ENCODE data around the gene WDR46. TPM values are rescaled to one million over a fixed set of nuclear protein-coding genes. Genes with fewer than 3 reads are reported as not detected.
A peak's percentile ranks its signal among the peaks of the same experiment; 100 is the strongest.
"Not testable (repeated sequence)": the region's sequence is repeated elsewhere in the genome, so short reads cannot be mapped to it uniquely, and the experiment has no call there.

The WDR46 gene
- polyA plus RNA-seq, 3 donors, result 33.3 to 41.0 (median 37.3) TPM

DNA sequence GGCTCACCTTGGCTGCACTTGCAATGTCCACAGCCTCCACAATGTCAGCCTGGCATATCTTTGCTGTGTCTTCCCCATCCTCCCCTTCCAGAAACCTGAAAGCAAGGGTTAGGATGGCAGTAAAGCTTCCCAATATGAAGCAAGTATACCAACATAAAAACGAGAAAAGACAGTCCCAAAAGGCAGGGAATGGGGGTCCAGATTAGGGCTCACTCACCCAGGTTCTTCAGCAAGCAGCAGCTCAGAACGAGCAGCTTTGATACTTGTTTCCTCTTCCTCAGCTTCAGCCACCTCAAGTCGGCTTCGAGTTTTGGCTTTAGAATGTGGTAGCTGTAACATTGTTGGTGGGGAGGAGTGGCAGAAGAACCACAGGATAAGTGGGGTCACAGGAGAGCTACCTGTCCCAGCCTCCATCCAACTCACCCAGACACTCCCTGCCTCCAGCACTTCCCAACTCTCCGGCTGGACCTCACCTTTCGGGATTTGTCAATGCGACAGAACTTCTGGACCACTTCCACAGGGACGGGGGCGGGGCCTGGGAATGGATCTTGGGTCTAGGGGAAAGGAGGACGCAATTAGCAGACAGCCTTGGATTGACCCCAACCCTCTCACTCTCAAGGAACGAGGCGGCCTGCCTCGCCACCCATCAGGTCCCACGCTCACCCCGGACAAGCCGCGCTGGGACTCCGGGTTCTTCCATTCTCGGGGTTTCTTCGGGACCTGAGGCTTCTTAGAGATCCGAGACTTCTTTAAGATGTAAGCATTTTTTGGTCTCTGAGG is 708 bp downstream of the WDR46 start:
- TF ChIP-seq CTCF (IDR thresholded peaks at IDR 0.05), result no peak
- Histone ChIP-seq H3K36me3 (replicated peaks in 1 of 2; ENCODE audit: control insufficient read depth in 1 of 2, insufficient read depth in 2 of 2, low read length in 2 of 2) (peaks cover 39 to 70% of the 10 kb centered on the region in 2 donors), H3K9me3 (replicated peaks in 1 of 2; ENCODE audit: control insufficient read depth in 1 of 2, insufficient read depth in 1 of 2, low read length in 2 of 2) (no peaks in the 10 kb centered on the region), H3K4me3 (replicated peaks in 1 of 3; ENCODE audit: low read depth in 2 of 3, low read length in 3 of 3) (peak overlapping the region; percentile 81 to 99 (median 82)), H3K4me1 (ENCODE audit: control insufficient read depth in 1 of 2, insufficient read depth in 2 of 2, low read length in 2 of 2) (peaks cover 19 to 23% of the 10 kb centered on the region in 2 donors), H3K4me2 (replicated peaks; ENCODE audit: extremely low read depth, low read length, poor library complexity, severe bottlenecking) (peak overlapping the region; percentile 90), H3K27ac (ENCODE audit: low read depth in 1 of 2, low read length in 2 of 2) (peak overlapping the region; percentile 25 to 75), H3K27me3 (ENCODE audit: control insufficient read depth in 2 of 2, insufficient read depth in 2 of 2, low read length in 2 of 2) (no peaks in the 10 kb centered on the region), H3K79me2 (ENCODE audit: insufficient read depth, low read length) (peaks cover 48% of the 10 kb centered on the region), H4K20me1 (ENCODE audit: insufficient read depth, low read length) (peaks cover 34% of the 10 kb centered on the region), H2AFZ (ENCODE audit: insufficient read depth, low read depth, low read length, poor library complexity, severe bottlenecking) (peak overlapping the region; percentile 91), H3K9ac (ENCODE audit: insufficient read depth, low read length, poor library complexity, severe bottlenecking) (peak overlapping the region; percentile 68)
- intact Hi-C loops (cut with micrococcal nuclease), result loop anchor here in 1 of 2 donors (2.0 kb wide), 1 partner anchor 16 kb away; the partner anchor contains the start of gene RPS18
- Mint-ChIP-seq H3K27ac (peak overlapping the region; percentile 89 to 96 (median 94)), H3K4me3 (peak overlapping the region; percentile 99 to 100), H3K9me3 (no peaks in the 10 kb centered on the region), H3K4me1 (peaks cover 31% of the 10 kb centered on the region), H3K36me3 (peaks cover 50 to 56% of the 10 kb centered on the region in 2 donors), H3K27me3 (ENCODE audit: low read depth in 3 of 3) (no peaks in the 10 kb centered on the region)
- no peak for DNase-seq
- WGBS (ENCODE audit: insufficient coverage), result 8% methylated on average over 12 of the region's 21 CpGs

DNA sequence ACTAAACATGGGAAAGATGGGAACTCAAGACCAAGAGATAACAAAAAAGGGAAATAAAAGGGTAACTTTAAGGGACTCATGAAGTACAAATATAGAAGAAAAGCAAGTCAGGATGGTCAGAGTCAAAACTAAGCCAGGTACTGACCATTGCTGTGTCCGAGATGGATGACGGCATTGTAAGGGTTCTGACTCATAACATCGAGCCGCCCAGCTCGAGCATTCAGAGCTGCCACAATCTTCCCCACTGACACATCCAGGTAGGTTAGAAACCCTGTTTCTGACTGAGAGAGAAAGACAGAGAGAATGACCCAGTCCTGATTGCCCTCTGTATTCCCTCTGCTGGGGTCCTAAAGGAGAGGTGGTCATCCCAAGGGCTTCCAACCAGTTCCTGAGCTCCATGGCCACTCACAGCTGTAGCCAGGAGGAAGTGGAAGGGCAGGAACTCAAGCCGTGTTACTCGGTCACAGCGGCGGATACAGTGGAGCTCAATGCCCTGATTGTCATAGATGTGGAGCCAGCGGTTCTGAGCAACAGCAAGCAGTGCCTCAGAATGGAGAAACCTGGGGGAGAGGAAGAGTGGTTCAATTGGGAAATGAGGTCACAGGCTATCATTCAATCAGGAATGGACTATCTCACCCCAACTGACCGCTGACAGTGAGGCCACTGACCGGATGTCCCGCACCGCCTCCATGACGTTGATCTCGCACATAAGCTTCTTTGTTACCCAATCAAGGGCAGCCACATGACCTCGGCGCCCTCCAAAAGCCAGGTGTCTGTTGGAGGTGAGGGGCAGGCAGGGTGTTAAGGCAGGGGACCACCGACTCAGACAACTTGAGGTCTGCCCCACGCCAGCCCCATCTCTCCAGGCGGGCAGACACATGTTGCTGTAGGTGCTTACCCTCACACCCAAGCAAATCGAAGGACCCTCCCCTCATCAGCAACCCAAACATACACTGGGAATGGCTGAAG is 1.8 kb downstream of the WDR46 start:
- H3K9me3 Mint-ChIP-seq, result no peaks in the 10 kb centered on the region
- peaks cover 29 to 66% of the 10 kb centered on the region in 2 donors for H3K36me3 ChIP-seq (replicated peaks in 1 of 2; ENCODE audit: control insufficient read depth in 1 of 2, insufficient read depth in 2 of 2, low read length in 2 of 2)
- no peaks in the 10 kb centered on the region for H3K27me3 ChIP-seq (ENCODE audit: control insufficient read depth in 2 of 2, insufficient read depth in 2 of 2, low read length in 2 of 2)
- H3K4me3 ChIP-seq (replicated peaks in 1 of 3; ENCODE audit: low read depth in 2 of 3, low read length in 3 of 3), result no peak overlapping the region
- DNase-seq, result no peak
- peaks cover 24% of the 10 kb centered on the region for H4K20me1 ChIP-seq (ENCODE audit: insufficient read depth, low read length)
- H3K9me3 ChIP-seq (replicated peaks in 1 of 2; ENCODE audit: control insufficient read depth in 1 of 2, insufficient read depth in 1 of 2, low read length in 2 of 2), result no peaks in the 10 kb centered on the region
- TF ChIP-seq CTCF (IDR thresholded peaks at IDR 0.05), result no peak
- peaks cover 48% of the 10 kb centered on the region for H3K79me2 ChIP-seq (ENCODE audit: insufficient read depth, low read length)
- no peak overlapping the region for H3K4me2 ChIP-seq (replicated peaks; ENCODE audit: extremely low read depth, low read length, poor library complexity, severe bottlenecking)
- H3K4me1 Mint-ChIP-seq, result peaks cover 31% of the 10 kb centered on the region
- H3K4me3 Mint-ChIP-seq, result no peak overlapping the region
- no peak overlapping the region for H3K27ac ChIP-seq (ENCODE audit: low read depth in 1 of 2, low read length in 2 of 2)
- peaks cover 19 to 23% of the 10 kb centered on the region in 2 donors for H3K4me1 ChIP-seq (ENCODE audit: control insufficient read depth in 1 of 2, insufficient read depth in 2 of 2, low read length in 2 of 2)
- no peak overlapping the region for H2AFZ ChIP-seq (ENCODE audit: insufficient read depth, low read depth, low read length, poor library complexity, severe bottlenecking)
- peak overlapping the region in 2 of 7 donors; percentile 26 to 55 for H3K27ac Mint-ChIP-seq
- 98% methylated on average over 6 of the region's 22 CpGs for WGBS (ENCODE audit: insufficient coverage)
- no peaks in the 10 kb centered on the region for H3K27me3 Mint-ChIP-seq (ENCODE audit: low read depth in 3 of 3)
- peaks cover 41 to 56% of the 10 kb centered on the region in 2 donors for H3K36me3 Mint-ChIP-seq
- intact Hi-C loops (cut with micrococcal nuclease), result no loop called here
- H3K9ac ChIP-seq (ENCODE audit: insufficient read depth, low read length, poor library complexity, severe bottlenecking), result no peak overlapping the region

- H3K9ac ChIP-seq (ENCODE audit: insufficient read depth, low read length, poor library complexity, severe bottlenecking); H3K9me3 Mint-ChIP-seq; DNase-seq; H3K27me3 ChIP-seq (ENCODE audit: control insufficient read depth in 2 of 2, insufficient read depth in 2 of 2, low read length in 2 of 2); H3K27ac Mint-ChIP-seq; H3K4me2 ChIP-seq (replicated peaks; ENCODE audit: extremely low read depth, low read length, poor library complexity, severe bottlenecking); intact Hi-C loops (cut with micrococcal nuclease); H3K27ac ChIP-seq (ENCODE audit: low read depth in 1 of 2, low read length in 2 of 2); H3K4me3 Mint-ChIP-seq; H2AFZ ChIP-seq (ENCODE audit: insufficient read depth, low read depth, low read length, poor library complexity, severe bottlenecking); H3K9me3 ChIP-seq (replicated peaks in 1 of 2; ENCODE audit: control insufficient read depth in 1 of 2, insufficient read depth in 1 of 2, low read length in 2 of 2); H3K4me3 ChIP-seq (replicated peaks in 1 of 3; ENCODE audit: low read depth in 2 of 3, low read length in 3 of 3); H3K27me3 Mint-ChIP-seq (ENCODE audit: low read depth in 3 of 3): not testable (repeated sequence)
- Mint-ChIP-seq H3K36me3 (peaks cover 40 to 60% of the 10 kb centered on the region in 2 donors), H3K4me1 (peaks cover 26% of the 10 kb centered on the region)
- peaks cover 42% of the 10 kb centered on the region for H3K79me2 ChIP-seq (ENCODE audit: insufficient read depth, low read length)
- peaks cover 19% of the 10 kb centered on the region for H4K20me1 ChIP-seq (ENCODE audit: insufficient read depth, low read length)
- no CpG with 5 or more reads among the region's 4 CpGs for WGBS (ENCODE audit: insufficient coverage)
- peaks cover 27 to 69% of the 10 kb centered on the region in 2 donors for H3K36me3 ChIP-seq (replicated peaks in 1 of 2; ENCODE audit: control insufficient read depth in 1 of 2, insufficient read depth in 2 of 2, low read length in 2 of 2)
- peaks cover 17% of the 10 kb centered on the region in 2 donors for H3K4me1 ChIP-seq (ENCODE audit: control insufficient read depth in 1 of 2, insufficient read depth in 2 of 2, low read length in 2 of 2)
These were observed 3.8 kb downstream of the WDR46 start for GRCh38 chr6:33285214-33285613.
